ENCODE data around the gene CD79B. TPM values are rescaled to one million over a fixed set of nuclear protein-coding genes. Genes with fewer than 3 reads are reported as not detected.

Gene CD79B
- polyA plus RNA-seq, 1 donor from 2014 or later, result not detected

DNA sequence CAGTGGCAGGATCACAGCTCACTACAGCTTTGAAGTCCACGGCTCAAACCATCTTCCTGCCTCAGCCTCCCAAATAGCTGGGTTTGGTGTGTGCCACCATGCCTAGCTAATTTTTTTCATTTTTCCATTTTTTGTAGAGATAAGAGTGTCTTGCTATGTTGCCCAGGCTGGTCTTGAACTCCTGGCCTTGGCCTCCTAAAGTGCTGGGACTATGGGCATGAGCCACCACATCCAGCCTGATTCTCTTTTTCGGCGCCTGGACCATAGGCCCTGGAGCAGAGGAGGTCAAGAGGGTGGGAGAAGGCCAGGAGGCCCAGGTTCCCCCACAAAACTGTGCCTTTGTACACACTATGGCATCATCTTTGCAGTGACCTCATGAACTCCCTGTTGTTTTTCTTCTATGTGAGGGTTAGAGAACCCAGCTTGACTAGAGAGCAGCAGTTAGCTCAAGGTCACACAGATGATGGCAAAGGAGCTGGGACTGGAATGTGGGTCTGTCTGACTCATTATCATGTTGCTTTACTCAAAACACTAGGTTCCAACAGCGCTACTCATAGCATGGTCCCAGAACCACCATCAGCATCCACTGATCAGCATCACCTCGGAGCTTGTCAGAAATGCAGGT is 24.3 kb upstream of the CD79B start:
- Histone ChIP-seq H3F3A (ENCODE audit: insufficient read depth, low read length, poor library complexity, severe bottlenecking) (no peaks in the 10 kb centered on the region), H3K4me2 (ENCODE audit: low read length) (no peak overlapping the region), H4K20me1 (ENCODE audit: insufficient read depth) (no peaks in the 10 kb centered on the region), H3K9ac (ENCODE audit: low read length) (no peak overlapping the region), H3K27me3 (ENCODE audit: insufficient read depth, low read depth, low read length) (no peaks in the 10 kb centered on the region), H3K9me3 (ENCODE audit: low read length) (no peaks in the 10 kb centered on the region), H3K27ac (ENCODE audit: low read length) (no peak overlapping the region), H2AFZ (ENCODE audit: low read depth, low read length) (no peak overlapping the region), H3K9me2 (ENCODE audit: insufficient read depth, low read length) (no peaks in the 10 kb centered on the region), H3K36me3 (ENCODE audit: insufficient read depth, low read length) (no peaks in the 10 kb centered on the region), H3K79me2 (replicated peaks; ENCODE audit: insufficient read depth, low read length) (no peaks in the 10 kb centered on the region), H3K4me3 (ENCODE audit: low read length) (no peak overlapping the region)
- TF ChIP-seq, protein P1, sequence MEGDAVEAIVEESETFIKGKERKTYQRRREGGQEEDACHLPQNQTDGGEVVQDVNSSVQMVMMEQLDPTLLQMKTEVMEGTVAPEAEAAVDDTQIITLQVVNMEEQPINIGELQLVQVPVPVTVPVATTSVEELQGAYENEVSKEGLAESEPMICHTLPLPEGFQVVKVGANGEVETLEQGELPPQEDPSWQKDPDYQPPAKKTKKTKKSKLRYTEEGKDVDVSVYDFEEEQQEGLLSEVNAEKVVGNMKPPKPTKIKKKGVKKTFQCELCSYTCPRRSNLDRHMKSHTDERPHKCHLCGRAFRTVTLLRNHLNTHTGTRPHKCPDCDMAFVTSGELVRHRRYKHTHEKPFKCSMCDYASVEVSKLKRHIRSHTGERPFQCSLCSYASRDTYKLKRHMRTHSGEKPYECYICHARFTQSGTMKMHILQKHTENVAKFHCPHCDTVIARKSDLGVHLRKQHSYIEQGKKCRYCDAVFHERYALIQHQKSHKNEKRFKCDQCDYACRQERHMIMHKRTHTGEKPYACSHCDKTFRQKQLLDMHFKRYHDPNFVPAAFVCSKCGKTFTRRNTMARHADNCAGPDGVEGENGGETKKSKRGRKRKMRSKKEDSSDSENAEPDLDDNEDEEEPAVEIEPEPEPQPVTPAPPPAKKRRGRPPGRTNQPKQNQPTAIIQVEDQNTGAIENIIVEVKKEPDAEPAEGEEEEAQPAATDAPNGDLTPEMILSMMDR (IDR thresholded peaks at IDR 0.05; ENCODE audit: poor library complexity, severe bottlenecking), result no peak
- TF ChIP-seq TAF1 (IDR thresholded peaks at IDR 0.05; ENCODE audit: low read depth), result no peak
- no peak for TF ChIP-seq SMC3 (conservative IDR thresholded peaks at IDR 0.05; ENCODE audit: poor library complexity)
- TF ChIP-seq POLR2AphosphoS5 (IDR thresholded peaks at IDR 0.05), result no peak
- TF ChIP-seq EP300 (conservative IDR thresholded peaks at IDR 0.05; ENCODE audit: poor library complexity, severe bottlenecking), result no peak
- TF ChIP-seq MXI1 (conservative IDR thresholded peaks at IDR 0.05; ENCODE audit: poor library complexity, severe bottlenecking), result no peak
- TF ChIP-seq EZH2 (IDR thresholded peaks at IDR 0.05; ENCODE audit: borderline replicate concordance, insufficient read depth, low read length, poor library complexity, severe bottlenecking), result no peak
- TF ChIP-seq RAD21 (conservative IDR thresholded peaks at IDR 0.05), result no peak
- TF ChIP-seq, protein P2, sequence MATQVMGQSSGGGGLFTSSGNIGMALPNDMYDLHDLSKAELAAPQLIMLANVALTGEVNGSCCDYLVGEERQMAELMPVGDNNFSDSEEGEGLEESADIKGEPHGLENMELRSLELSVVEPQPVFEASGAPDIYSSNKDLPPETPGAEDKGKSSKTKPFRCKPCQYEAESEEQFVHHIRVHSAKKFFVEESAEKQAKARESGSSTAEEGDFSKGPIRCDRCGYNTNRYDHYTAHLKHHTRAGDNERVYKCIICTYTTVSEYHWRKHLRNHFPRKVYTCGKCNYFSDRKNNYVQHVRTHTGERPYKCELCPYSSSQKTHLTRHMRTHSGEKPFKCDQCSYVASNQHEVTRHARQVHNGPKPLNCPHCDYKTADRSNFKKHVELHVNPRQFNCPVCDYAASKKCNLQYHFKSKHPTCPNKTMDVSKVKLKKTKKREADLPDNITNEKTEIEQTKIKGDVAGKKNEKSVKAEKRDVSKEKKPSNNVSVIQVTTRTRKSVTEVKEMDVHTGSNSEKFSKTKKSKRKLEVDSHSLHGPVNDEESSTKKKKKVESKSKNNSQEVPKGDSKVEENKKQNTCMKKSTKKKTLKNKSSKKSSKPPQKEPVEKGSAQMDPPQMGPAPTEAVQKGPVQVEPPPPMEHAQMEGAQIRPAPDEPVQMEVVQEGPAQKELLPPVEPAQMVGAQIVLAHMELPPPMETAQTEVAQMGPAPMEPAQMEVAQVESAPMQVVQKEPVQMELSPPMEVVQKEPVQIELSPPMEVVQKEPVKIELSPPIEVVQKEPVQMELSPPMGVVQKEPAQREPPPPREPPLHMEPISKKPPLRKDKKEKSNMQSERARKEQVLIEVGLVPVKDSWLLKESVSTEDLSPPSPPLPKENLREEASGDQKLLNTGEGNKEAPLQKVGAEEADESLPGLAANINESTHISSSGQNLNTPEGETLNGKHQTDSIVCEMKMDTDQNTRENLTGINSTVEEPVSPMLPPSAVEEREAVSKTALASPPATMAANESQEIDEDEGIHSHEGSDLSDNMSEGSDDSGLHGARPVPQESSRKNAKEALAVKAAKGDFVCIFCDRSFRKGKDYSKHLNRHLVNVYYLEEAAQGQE (IDR thresholded peaks at IDR 0.05; ENCODE audit: borderline replicate concordance), result no peak

GRCh38 chr17:63955791-63956190 is 23.7 kb upstream of the CD79B start:
- Histone ChIP-seq H3K27ac (ENCODE audit: low read length) (no peak overlapping the region), H3K9me3 (ENCODE audit: low read length) (no peaks in the 10 kb centered on the region), H3K9me2 (ENCODE audit: insufficient read depth, low read length) (no peaks in the 10 kb centered on the region), H2AFZ (ENCODE audit: low read depth, low read length) (no peak overlapping the region), H3K9ac (ENCODE audit: low read length) (no peak overlapping the region), H4K20me1 (ENCODE audit: insufficient read depth) (no peaks in the 10 kb centered on the region), H3F3A (ENCODE audit: insufficient read depth, low read length, poor library complexity, severe bottlenecking) (no peaks in the 10 kb centered on the region), H3K36me3 (ENCODE audit: insufficient read depth, low read length) (no peaks in the 10 kb centered on the region), H3K4me2 (ENCODE audit: low read length) (no peak overlapping the region), H3K79me2 (replicated peaks; ENCODE audit: insufficient read depth, low read length) (no peaks in the 10 kb centered on the region), H3K4me3 (ENCODE audit: low read length) (no peak overlapping the region), H3K27me3 (ENCODE audit: insufficient read depth, low read depth, low read length) (no peaks in the 10 kb centered on the region)
- no peak for TF ChIP-seq EP300 (conservative IDR thresholded peaks at IDR 0.05; ENCODE audit: poor library complexity, severe bottlenecking)
- no peak for TF ChIP-seq EZH2 (IDR thresholded peaks at IDR 0.05; ENCODE audit: borderline replicate concordance, insufficient read depth, low read length, poor library complexity, severe bottlenecking)
- TF ChIP-seq POLR2AphosphoS5 (IDR thresholded peaks at IDR 0.05), result no peak
- TF ChIP-seq, protein P2 (IDR thresholded peaks at IDR 0.05; ENCODE audit: borderline replicate concordance), result no peak
- TF ChIP-seq MXI1 (conservative IDR thresholded peaks at IDR 0.05; ENCODE audit: poor library complexity, severe bottlenecking), result no peak
- TF ChIP-seq, protein P1 (IDR thresholded peaks at IDR 0.05; ENCODE audit: poor library complexity, severe bottlenecking), result no peak
- no peak for TF ChIP-seq SMC3 (conservative IDR thresholded peaks at IDR 0.05; ENCODE audit: poor library complexity)
- no peak for TF ChIP-seq RAD21 (conservative IDR thresholded peaks at IDR 0.05)
- TF ChIP-seq TAF1 (IDR thresholded peaks at IDR 0.05; ENCODE audit: low read depth), result no peak

All from neural cell (in vitro differentiated cells).